IMR-90 (cell line): ENCODE measurements around the gene PPIA.

ENCODE experiments used
- BHLHE40 ChIP-seq: fragments of 150-350 bp; IDR thresholded peaks from 2 replicates; pipeline ENCODE4 v1.6.1; 2016; ENCODE audit warnings: mild to moderate bottlenecking, low read depth, low read length
- CEBPB ChIP-seq: IDR thresholded peaks from 2 replicates; pipeline ENCODE4 v1.6.1; 2012; ENCODE audit warnings: low read depth, low read length, improper control_type of control experiment
- CHD1 ChIP-seq: IDR thresholded peaks from 2 replicates; pipeline ENCODE4 v1.6.1; 2012; ENCODE audit warnings: low read depth, low read length, improper control_type of control experiment
- CTCF ChIP-seq: conservative IDR thresholded peaks from 2 replicates; pipeline ENCODE4 v1.5.1; 2012; ENCODE audit warnings: mild to moderate bottlenecking, low read depth, low read length, improper control_type of control experiment
- ELK1 ChIP-seq: fragments of 150-350 bp; IDR thresholded peaks from 2 replicates; pipeline ENCODE4 v1.6.1; 2016; ENCODE audit warnings: low read depth, mild to moderate bottlenecking, low read length, moderate library complexity, borderline replicate concordance
- MAFK ChIP-seq: IDR thresholded peaks from 2 replicates; pipeline ENCODE4 v1.6.1; 2012; ENCODE audit warnings: low read depth, low read length, improper control_type of control experiment
- NFE2L2 ChIP-seq: fragments of 150-350 bp; IDR thresholded peaks from 2 replicates; pipeline ENCODE4 v1.6.1; 2016; ENCODE audit warnings: low read depth, mild to moderate bottlenecking, low read length
- POLR2A ChIP-seq: IDR thresholded peaks from 2 replicates; pipeline ENCODE4 v1.6.1; 2012; ENCODE audit warnings: mild to moderate bottlenecking, low read depth, low read length
- USF2 ChIP-seq: fragments of 150-350 bp; IDR thresholded peaks from 2 replicates; pipeline ENCODE4 v1.6.1; 2017; ENCODE audit warnings: mild to moderate bottlenecking, antibody characterized with exemption, low read length, low read depth

- no peak for TF ChIP-seq CEBPB
- TF ChIP-seq CTCF: no peak
- TF ChIP-seq NFE2L2: no peak
- no peak for TF ChIP-seq MAFK
- TF ChIP-seq POLR2A: no peak
- TF ChIP-seq ELK1: no peak
- no peak for TF ChIP-seq USF2
- TF ChIP-seq CHD1: no peak
- TF ChIP-seq BHLHE40: no peak
Observed at GRCh38 chr7:44811571-44811970, 15.1 kb downstream of the PPIA start.
